GM13977 (cell line): ENCODE results near the gene WAC.
"Not testable (repeated sequence)": the region's sequence is repeated elsewhere in the genome, so short reads cannot be mapped to it uniquely, and the experiment has no call there.

ENCODE experiments used
- DNase-seq: peaks from one replicate; pipeline ENCODE4 v3.0.0; 2012; ENCODE audit warnings: low spot score
- CTCF ChIP-seq: IDR thresholded peaks from 2 replicates; pipeline ENCODE4 v1.5.1; 2012; ENCODE audit warnings: mild to moderate bottlenecking, control low read depth; ENCODE audit not compliant: insufficient read depth; ENCODE audit errors: extremely low read depth, missing control alignments
- in situ Hi-C: fragments of 300-500 bp; cut with MboI; formaldehyde crosslinking; loops from one replicate; pipeline ENCODE4 v1.12.0; 2022; ENCODE audit warnings: low sequenced_read_pairs, low pct_unique_long_range_greater_than_20kb, mixed read lengths, inconsistent platforms; ENCODE audit not compliant: unreplicated experiment

WAC gene

GRCh38 chr10:28496017-28496416 is 36.9 kb upstream of the WAC start:
- in situ Hi-C loops = no loop called here
- TF ChIP-seq CTCF = no peak
- DNase-seq = no peak

GRCh38 chr10:28496481-28496961 is 36.4 kb upstream of the WAC start:
- TF ChIP-seq CTCF = no peak
- no peak for DNase-seq
- in situ Hi-C loops = no loop called here

- DNase-seq = no peak
- no peak for TF ChIP-seq CTCF
- in situ Hi-C loops = no loop called here
Measured at GRCh38 chr10:28497313-28498126, 35.4 kb upstream of the WAC start.

GRCh38 chr10:28500203-28500602 is 32.7 kb upstream of the WAC start:
- in situ Hi-C loops = not testable (repeated sequence)

GRCh38 chr10:28503114-28503513 is 29.8 kb upstream of the WAC start:
- in situ Hi-C loops = no loop called here
- TF ChIP-seq CTCF = no peak
- DNase-seq = no peak

More at GRCh38 chr10:28500203-28500602, 32.7 kb upstream of the WAC start:
- DNase-seq = not testable (repeated sequence)

- no peak for TF ChIP-seq CTCF
- in situ Hi-C loops = no loop called here
- no peak for DNase-seq
Measured at GRCh38 chr10:28505359-28505959, 27.5 kb upstream of the WAC start.

GRCh38 chr10:28508304-28508925 is 24.5 kb upstream of the WAC start:
- in situ Hi-C loops = no loop called here
- TF ChIP-seq CTCF = no peak
- DNase-seq = no peak
